ENCODE results near the gene D2HGDH.
A peak's percentile ranks its signal among the peaks of the same experiment; 100 is the strongest.
"Not testable (repeated sequence)": the region's sequence is repeated elsewhere in the genome, so short reads cannot be mapped to it uniquely, and the experiment has no call there.

Gene D2HGDH

GRCh38 chr2:241726459-241726858 is 8.0 kb upstream of the D2HGDH start:
- no peak for DNase-seq

GRCh38 chr2:241728000-241728399 is 6.4 kb upstream of the D2HGDH start:
- DNase-seq: no peak

- no peak for DNase-seq
Observed at GRCh38 chr2:241728627-241729026, 5.8 kb upstream of the D2HGDH start.

GRCh38 chr2:241729868-241730267 is 4.6 kb upstream of the D2HGDH start:
- DNase-seq: no peak

- no peak for DNase-seq
Observed at GRCh38 chr2:241730671-241731293, 3.6 kb upstream of the D2HGDH start.

- DNase-seq: peak; percentile 56
Observed at GRCh38 chr2:241732513-241733186, 1.8 kb upstream of the D2HGDH start.

- no peak for DNase-seq
Observed at GRCh38 chr2:241733391-241734207, 831 bp upstream of the D2HGDH start.

- DNase-seq: no peak
Observed at GRCh38 chr2:241734208-241734466, 293 bp upstream of the D2HGDH start.

GRCh38 chr2:241736111-241736510 is 1.7 kb downstream of the D2HGDH start:
- no peak for DNase-seq

- DNase-seq: no peak
Observed at GRCh38 chr2:241738040-241738686, 3.7 kb downstream of the D2HGDH start.

- DNase-seq: no peak
Observed at GRCh38 chr2:241739177-241739576, 4.7 kb downstream of the D2HGDH start.

- peak; percentile 67 for DNase-seq
Observed at GRCh38 chr2:241739651-241740050, 5.2 kb downstream of the D2HGDH start.

- no peak for DNase-seq
Observed at GRCh38 chr2:241741016-241741415, 6.6 kb downstream of the D2HGDH start.

GRCh38 chr2:241742320-241742939 is 8.0 kb downstream of the D2HGDH start:
- no peak for DNase-seq

GRCh38 chr2:241743008-241743407 is 8.6 kb downstream of the D2HGDH start:
- not testable (repeated sequence) for DNase-seq

- DNase-seq: no peak
Observed at GRCh38 chr2:241743620-241744019, 9.2 kb downstream of the D2HGDH start.

GRCh38 chr2:241744028-241744754 is 9.8 kb downstream of the D2HGDH start:
- no peak for DNase-seq

- no peak for DNase-seq
Observed at GRCh38 chr2:241745276-241745675, 10.8 kb downstream of the D2HGDH start.

GRCh38 chr2:241746084-241746483 is 11.7 kb downstream of the D2HGDH start:
- no peak for DNase-seq

- no peak for DNase-seq
Observed at GRCh38 chr2:241748468-241749256, 14.2 kb downstream of the D2HGDH start.

GRCh38 chr2:241750076-241750840 is 15.8 kb downstream of the D2HGDH start:
- no peak for DNase-seq
